CD4-positive, alpha-beta T cell treated with Interleukin-10 for 1 hour (primary cell): ENCODE measurements around the gene P2RX6.
"Not testable (repeated sequence)": the region's sequence is repeated elsewhere in the genome, so short reads cannot be mapped to it uniquely, and the experiment has no call there.

Source experiments
- DNase-seq: peaks from one replicate; pipeline ENCODE4 v3.0.0-alpha.2; 2020

Gene P2RX6

GRCh38 chr22:21060363-21060762, 45.4 kb downstream of the P2RX6 start:
- DNase-seq: not testable (repeated sequence)

GRCh38 chr22:21061660-21062321, 46.8 kb downstream of the P2RX6 start:
- DNase-seq: not testable (repeated sequence)

- not testable (repeated sequence) for DNase-seq
These were observed 49.5 kb downstream of the P2RX6 start for GRCh38 chr22:21064425-21064824.

GRCh38 chr22:21064917-21065864, 50.2 kb downstream of the P2RX6 start:
- no peak for DNase-seq

- DNase-seq: no peak
These were observed 52.3 kb downstream of the P2RX6 start for GRCh38 chr22:21067075-21067900.

- DNase-seq: no peak
These were observed 53.1 kb downstream of the P2RX6 start for GRCh38 chr22:21067901-21068680.

GRCh38 chr22:21068681-21069276, 53.8 kb downstream of the P2RX6 start:
- DNase-seq: no peak

GRCh38 chr22:21069375-21069774, 54.4 kb downstream of the P2RX6 start:
- no peak for DNase-seq

- no peak for DNase-seq
These were observed 56.0 kb downstream of the P2RX6 start for GRCh38 chr22:21070690-21071615.

- DNase-seq: not testable (repeated sequence)
These were observed 56.8 kb downstream of the P2RX6 start for GRCh38 chr22:21071796-21072195.

- no peak for DNase-seq
These were observed 58.1 kb downstream of the P2RX6 start for GRCh38 chr22:21073023-21073422.

GRCh38 chr22:21073482-21073881, 58.5 kb downstream of the P2RX6 start:
- no peak for DNase-seq

GRCh38 chr22:21074102-21074715, 59.2 kb downstream of the P2RX6 start:
- no peak for DNase-seq

- no peak for DNase-seq
These were observed 60.7 kb downstream of the P2RX6 start for GRCh38 chr22:21075516-21076138.

GRCh38 chr22:21076912-21077625, 62.1 kb downstream of the P2RX6 start:
- no peak for DNase-seq
